HUES64 (cell line): ENCODE data around the gene CAMSAP1.

ENCODE experiments used
- H3K27ac ChIP-seq: 2 replicates; pipeline ENCODE4 v1.7.0; 2013; ENCODE audit warnings: low read depth, low read length, inconsistent platforms
- H3K27me3 ChIP-seq: 2 replicates; pipeline ENCODE4 v1.6.1; 2013; ENCODE audit warnings: mild to moderate bottlenecking, low read length; ENCODE audit not compliant: insufficient read depth
- H3K36me3 ChIP-seq: 2 replicates; pipeline ENCODE4 v1.6.1; 2013; ENCODE audit warnings: mild to moderate bottlenecking, low read length; ENCODE audit not compliant: insufficient read depth
- H3K4me1 ChIP-seq: 2 replicates; pipeline ENCODE4 v1.6.1; 2013; ENCODE audit warnings: mild to moderate bottlenecking, low read length, moderate library complexity; ENCODE audit not compliant: insufficient read depth
- H3K4me3 ChIP-seq: 2 replicates; pipeline ENCODE4 v1.5.1; 2013; ENCODE audit warnings: mild to moderate bottlenecking, low read length, moderate library complexity
- H3K9ac ChIP-seq: 2 replicates; pipeline ENCODE4 v1.6.1; 2013; ENCODE audit warnings: mild to moderate bottlenecking, low read depth, low read length
- H3K9me3 ChIP-seq: 2 replicates; pipeline ENCODE4 v1.6.1; 2013; ENCODE audit warnings: low read depth, low read length; ENCODE audit not compliant: insufficient read depth
- WGBS: fragments of 150-250, 120-280 bp; methylation state at CpG from one replicate; pipeline ENCODE4 v1.1.7; 2013; ENCODE audit warnings: missing lambda C conversion rate; 5-methylcytosine and 5-hydroxymethylcytosine counted together

CAMSAP1 gene

GRCh38 chr9:135890190-135891026, 16.9 kb downstream of the CAMSAP1 start:
- Histone ChIP-seq H3K9ac (0 out of 2 replicates have a peak overlapping the region, but pooled peaks have one; percentile 13), H3K27me3 (no peaks in the 10 kb centered on the region), H3K4me3 (no peak overlapping the region), H3K9me3 (no peaks in the 10 kb centered on the region), H3K4me1 (peaks cover 78% of the 10 kb centered on the region), H3K27ac (no peak overlapping the region), H3K36me3 (no peaks in the 10 kb centered on the region)
- 88% methylated on average over 18 of the region's 18 CpGs for WGBS

GRCh38 chr9:135889564-135890189, 17.7 kb downstream of the CAMSAP1 start:
- H3K4me1 ChIP-seq: peaks cover 78% of the 10 kb centered on the region
- no peaks in the 10 kb centered on the region for H3K27me3 ChIP-seq
- no peaks in the 10 kb centered on the region for H3K36me3 ChIP-seq
- H3K27ac ChIP-seq: no peak overlapping the region
- WGBS: 87% methylated on average over 19 of the region's 19 CpGs
- H3K9ac ChIP-seq: no peak overlapping the region
- no peak overlapping the region for H3K4me3 ChIP-seq
- H3K9me3 ChIP-seq: no peaks in the 10 kb centered on the region

DNA sequence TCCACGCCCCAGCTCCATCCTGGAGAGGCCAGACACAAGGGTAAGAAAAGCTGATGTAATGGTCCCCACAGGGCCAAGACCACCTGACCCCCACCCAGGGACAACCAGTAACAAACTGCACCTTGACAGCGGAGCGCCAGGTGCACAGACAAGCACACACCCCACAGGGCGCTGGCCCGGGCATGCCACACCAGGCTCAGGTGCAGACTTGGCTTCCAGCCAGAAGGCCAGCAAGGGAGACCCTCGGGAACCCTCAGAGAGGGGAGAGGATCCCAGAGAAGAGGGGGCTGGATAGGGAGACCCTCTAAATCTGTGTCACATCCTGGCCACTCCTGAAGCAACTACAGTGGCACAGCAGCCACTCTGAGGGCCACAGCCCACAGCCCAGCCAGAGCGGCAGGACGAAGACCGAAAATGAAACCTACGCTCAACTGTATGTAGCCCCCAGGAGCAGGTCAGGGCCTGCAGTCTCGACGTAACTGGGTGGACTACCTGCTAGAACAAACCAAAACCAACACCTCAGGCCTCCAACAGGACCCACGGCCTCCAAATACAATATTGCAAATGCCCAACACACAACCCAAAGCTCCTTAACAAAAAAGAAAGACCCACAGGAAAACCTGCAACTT, 18.5 kb downstream of the CAMSAP1 start:
- no peak overlapping the region for H3K4me3 ChIP-seq
- no peaks in the 10 kb centered on the region for H3K9me3 ChIP-seq
- 93% methylated on average over 13 of the region's 13 CpGs for WGBS
- no peak overlapping the region for H3K27ac ChIP-seq
- no peak overlapping the region for H3K9ac ChIP-seq
- no peaks in the 10 kb centered on the region for H3K36me3 ChIP-seq
- H3K4me1 ChIP-seq: peaks cover 70% of the 10 kb centered on the region
- no peaks in the 10 kb centered on the region for H3K27me3 ChIP-seq

DNA sequence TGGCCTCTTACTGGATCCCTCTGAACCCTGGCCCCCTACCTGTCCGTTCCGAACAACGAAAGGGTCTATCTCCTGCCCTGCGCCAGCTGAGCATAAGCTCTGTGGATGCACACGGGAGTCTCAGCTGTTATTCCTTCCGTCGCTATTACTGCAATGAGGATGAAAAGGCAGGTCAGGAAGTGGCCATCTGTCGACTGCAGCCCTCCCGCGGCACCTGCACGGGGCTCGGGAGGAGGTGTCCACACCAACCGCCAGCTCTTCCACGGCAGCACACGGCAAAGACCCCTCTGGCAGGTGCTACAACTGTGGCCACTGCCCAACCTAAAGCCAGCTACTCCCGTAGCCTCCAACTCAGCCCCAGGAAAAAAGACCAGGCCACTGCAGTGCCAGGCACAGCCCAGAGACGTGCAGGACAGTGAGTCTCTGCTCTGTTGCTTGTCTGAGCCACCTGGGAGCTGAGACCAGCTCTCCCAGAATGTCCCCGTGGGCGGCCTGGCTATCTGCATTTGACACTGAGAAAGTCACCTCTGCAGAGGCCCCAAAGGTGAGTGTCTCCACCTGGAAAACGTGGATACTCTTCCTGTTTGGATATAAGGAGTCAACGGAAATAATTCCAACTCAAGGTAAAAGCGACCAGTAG, 19.1 kb downstream of the CAMSAP1 start:
- no peaks in the 10 kb centered on the region for H3K36me3 ChIP-seq
- H3K27me3 ChIP-seq: no peaks in the 10 kb centered on the region
- peaks cover 66% of the 10 kb centered on the region for H3K4me1 ChIP-seq
- no peak overlapping the region for H3K4me3 ChIP-seq
- H3K27ac ChIP-seq: peak overlapping the region; percentile 59
- H3K9me3 ChIP-seq: no peaks in the 10 kb centered on the region
- no peak overlapping the region; the same call in 1 of the 2 replicates for H3K9ac ChIP-seq
- WGBS: 89% methylated on average over 22 of the region's 22 CpGs

DNA sequence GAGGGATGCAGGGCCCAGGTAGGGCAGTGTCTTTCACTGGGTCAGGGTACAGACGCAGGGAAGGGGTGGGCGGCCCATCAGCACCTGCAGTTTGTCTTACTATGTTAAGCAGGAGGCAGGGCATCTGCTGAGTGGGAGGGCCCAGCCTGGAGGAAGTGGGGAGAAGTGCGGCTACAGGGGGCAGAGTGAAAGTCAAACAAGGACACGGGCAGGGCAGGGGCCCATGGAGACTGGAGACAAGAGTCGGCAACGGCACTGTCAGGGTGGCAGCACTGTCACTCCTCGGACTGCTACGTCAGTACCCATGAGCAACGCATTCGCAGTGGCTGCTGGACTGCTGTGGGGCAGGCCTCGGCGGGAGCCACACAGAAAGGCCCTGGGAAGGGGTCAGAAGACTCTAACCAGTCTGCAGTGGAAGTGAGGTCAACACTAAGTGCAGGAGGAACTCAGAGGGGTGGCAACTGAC, 19.7 kb downstream of the CAMSAP1 start:
- Histone ChIP-seq H3K9me3 (no peaks in the 10 kb centered on the region), H3K4me3 (no peak overlapping the region), H3K36me3 (peaks cover 4% of the 10 kb centered on the region; the same call in 1 of the 2 replicates), H3K9ac (no peak overlapping the region; the same call in 1 of the 2 replicates), H3K4me1 (peaks cover 66% of the 10 kb centered on the region), H3K27me3 (no peaks in the 10 kb centered on the region), H3K27ac (peak overlapping the region; percentile 59)
- 55% methylated on average over 12 of the region's 12 CpGs for WGBS

DNA sequence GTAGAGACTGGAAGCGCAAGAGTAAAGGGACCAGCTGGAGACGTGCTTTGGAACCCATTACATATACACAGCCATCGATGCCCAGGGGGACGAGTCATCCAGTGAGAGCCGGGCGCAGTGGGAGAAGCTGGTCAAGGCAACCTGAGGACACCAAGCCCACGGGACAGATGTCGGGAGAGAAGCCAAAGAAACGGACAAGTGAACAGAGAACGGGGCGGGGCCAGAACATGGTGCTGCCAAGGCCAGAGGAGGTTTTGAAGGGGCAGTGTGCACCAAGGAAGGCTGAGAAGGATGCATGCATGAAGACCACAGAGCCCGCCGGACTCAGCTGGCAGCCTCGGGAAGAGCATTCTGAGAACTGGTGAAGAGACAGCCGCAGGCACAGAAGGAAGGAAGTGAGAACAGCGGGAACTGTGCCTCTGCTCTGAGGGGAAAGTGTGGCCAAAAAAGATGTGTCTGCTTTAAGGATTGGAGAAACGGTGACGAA, 20.3 kb downstream of the CAMSAP1 start:
- no peak overlapping the region for H3K4me3 ChIP-seq
- H3K9ac ChIP-seq: no peak overlapping the region
- no peaks in the 10 kb centered on the region for H3K27me3 ChIP-seq
- no peak overlapping the region for H3K27ac ChIP-seq
- peaks cover 66% of the 10 kb centered on the region for H3K4me1 ChIP-seq
- 82% methylated on average over 18 of the region's 18 CpGs for WGBS
- H3K36me3 ChIP-seq: peaks cover 6% of the 10 kb centered on the region; the same call in 1 of the 2 replicates
- H3K9me3 ChIP-seq: no peaks in the 10 kb centered on the region

GRCh38 chr9:135886147-135886981, 21.0 kb downstream of the CAMSAP1 start:
- Histone ChIP-seq H3K27me3 (no peaks in the 10 kb centered on the region), H3K27ac (no peak overlapping the region), H3K4me3 (no peak overlapping the region), H3K4me1 (peaks cover 59% of the 10 kb centered on the region), H3K36me3 (peaks cover 10% of the 10 kb centered on the region; the same call in 1 of the 2 replicates), H3K9ac (no peak overlapping the region), H3K9me3 (no peaks in the 10 kb centered on the region)
- 93% methylated on average over 21 of the region's 21 CpGs for WGBS

DNA sequence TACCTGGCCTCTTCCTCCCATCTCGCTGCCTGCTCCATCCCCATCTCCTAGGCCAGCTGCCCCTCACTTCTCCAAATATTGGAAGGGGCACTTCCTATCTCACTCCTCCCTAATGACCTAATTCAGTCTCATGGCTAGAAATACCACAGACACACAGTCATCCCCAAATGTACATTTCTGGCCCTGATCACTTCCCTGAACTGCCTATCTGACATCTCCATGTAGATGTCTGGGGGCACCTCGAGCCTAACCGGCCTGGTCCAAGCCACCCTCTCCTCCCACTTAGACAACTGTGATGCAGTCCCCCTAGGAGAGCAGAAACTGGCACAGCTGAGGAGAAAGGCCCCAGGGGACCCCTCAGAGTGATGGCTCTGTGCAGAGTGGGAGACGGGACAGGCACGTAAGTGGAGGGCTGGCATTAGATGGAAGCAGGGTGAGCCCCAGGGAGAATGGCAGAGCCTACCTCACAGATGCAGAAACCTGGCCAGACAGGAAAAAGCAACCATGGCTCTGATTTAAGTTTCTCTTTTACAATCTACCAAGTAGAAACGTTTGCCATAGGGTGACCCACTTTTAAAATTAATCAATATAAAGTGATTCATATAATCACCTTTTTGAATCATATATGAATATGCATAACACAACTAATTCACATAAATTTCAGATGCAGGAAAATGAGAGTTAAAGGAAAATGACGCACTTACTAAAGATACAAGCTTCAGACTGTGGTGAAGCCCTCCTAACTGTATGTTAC, 22.1 kb downstream of the CAMSAP1 start:
- WGBS: 89% methylated on average over 7 of the region's 7 CpGs
- Histone ChIP-seq H3K27me3 (no peaks in the 10 kb centered on the region), H3K4me1 (peaks cover 52% of the 10 kb centered on the region), H3K27ac (no peak overlapping the region), H3K9me3 (no peaks in the 10 kb centered on the region), H3K4me3 (no peak overlapping the region), H3K9ac (no peak overlapping the region), H3K36me3 (peaks cover 13% of the 10 kb centered on the region; the same call in 1 of the 2 replicates)

- Histone ChIP-seq H3K4me3 (no peak overlapping the region), H3K27ac (no peak overlapping the region), H3K27me3 (no peaks in the 10 kb centered on the region), H3K4me1 (peaks cover 44% of the 10 kb centered on the region), H3K9ac (no peak overlapping the region; the same call in 1 of the 2 replicates), H3K36me3 (peaks cover 15% of the 10 kb centered on the region), H3K9me3 (no peaks in the 10 kb centered on the region)
- 92% methylated on average over 16 of the region's 16 CpGs for WGBS
These were observed 22.9 kb downstream of the CAMSAP1 start for GRCh38 chr9:135884328-135885035.
